C4-2B (cell line): ENCODE results near the gene CEL.
"Not testable (repeated sequence)": the region's sequence is repeated elsewhere in the genome, so short reads cannot be mapped to it uniquely, and the experiment has no call there.

Source experiments
- H3K27ac ChIP-seq: fragments of 450-650 bp; 2 replicates; pipeline ENCODE4 v1.5.1; 2017
- ZFX ChIP-seq: fragments of 450-650 bp; IDR thresholded peaks from 2 replicates; pipeline ENCODE4 v1.6.1; 2017
- TF ChIP-seq, protein P1 (sequence below): fragments of 450-650 bp; conservative IDR thresholded peaks from 2 replicates; pipeline ENCODE4 v1.5.1; 2017; ENCODE audit warnings: mild to moderate bottlenecking

Gene CEL

DNA sequence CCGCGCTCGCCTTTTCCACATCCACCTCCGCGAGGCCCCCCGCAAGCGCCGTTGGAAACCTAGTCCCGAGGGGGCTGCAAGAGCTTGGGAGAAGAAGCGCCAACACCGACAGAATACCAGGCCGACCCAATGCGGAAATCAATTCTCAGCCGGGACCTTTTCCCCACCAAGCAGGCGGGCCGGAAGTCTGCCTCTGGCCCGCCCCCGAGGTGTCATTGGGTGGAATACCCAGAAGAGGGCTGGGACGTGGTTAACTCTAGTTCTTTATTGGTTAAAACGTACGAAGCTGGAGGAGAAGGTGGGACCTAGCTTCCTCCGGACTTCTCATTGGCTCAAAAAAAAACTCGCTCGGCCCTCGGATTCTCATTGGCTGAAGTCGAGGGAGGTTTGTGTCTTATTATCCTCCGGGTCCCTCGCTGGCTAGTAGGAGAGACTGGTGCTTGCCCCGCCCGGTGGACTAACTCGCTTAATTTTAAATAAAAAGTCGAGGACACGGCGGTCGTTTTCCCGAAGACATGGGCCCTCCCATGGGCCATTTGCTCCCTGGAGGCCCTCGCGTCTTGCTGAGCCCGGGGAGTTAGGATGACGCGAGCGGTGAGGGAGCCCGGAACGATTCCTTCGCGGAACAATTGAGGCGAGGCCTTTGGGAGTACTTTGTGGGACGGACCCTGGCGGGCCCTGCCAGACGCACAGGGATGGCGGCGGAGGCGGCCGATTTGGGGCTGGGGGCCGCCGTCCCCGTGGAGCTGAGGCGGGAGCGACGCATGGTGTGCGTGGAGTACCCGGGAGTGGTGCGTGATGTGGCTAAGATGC is 31.3 kb upstream of the CEL start, which contains the start of gene GTF3C5:
TSS of gene GTF3C5 (plus strand) at position 681 of the 813 bp plus-strand sequence. CDS start at position 696, 15 bp downstream.
- TF ChIP-seq, protein P1, sequence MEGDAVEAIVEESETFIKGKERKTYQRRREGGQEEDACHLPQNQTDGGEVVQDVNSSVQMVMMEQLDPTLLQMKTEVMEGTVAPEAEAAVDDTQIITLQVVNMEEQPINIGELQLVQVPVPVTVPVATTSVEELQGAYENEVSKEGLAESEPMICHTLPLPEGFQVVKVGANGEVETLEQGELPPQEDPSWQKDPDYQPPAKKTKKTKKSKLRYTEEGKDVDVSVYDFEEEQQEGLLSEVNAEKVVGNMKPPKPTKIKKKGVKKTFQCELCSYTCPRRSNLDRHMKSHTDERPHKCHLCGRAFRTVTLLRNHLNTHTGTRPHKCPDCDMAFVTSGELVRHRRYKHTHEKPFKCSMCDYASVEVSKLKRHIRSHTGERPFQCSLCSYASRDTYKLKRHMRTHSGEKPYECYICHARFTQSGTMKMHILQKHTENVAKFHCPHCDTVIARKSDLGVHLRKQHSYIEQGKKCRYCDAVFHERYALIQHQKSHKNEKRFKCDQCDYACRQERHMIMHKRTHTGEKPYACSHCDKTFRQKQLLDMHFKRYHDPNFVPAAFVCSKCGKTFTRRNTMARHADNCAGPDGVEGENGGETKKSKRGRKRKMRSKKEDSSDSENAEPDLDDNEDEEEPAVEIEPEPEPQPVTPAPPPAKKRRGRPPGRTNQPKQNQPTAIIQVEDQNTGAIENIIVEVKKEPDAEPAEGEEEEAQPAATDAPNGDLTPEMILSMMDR, result no peak
- peak; percentile 49; the same call in 1 of the 2 replicates for TF ChIP-seq ZFX
- peak within 1 kb of the TSS; percentile 77 for H3K27ac ChIP-seq

DNA sequence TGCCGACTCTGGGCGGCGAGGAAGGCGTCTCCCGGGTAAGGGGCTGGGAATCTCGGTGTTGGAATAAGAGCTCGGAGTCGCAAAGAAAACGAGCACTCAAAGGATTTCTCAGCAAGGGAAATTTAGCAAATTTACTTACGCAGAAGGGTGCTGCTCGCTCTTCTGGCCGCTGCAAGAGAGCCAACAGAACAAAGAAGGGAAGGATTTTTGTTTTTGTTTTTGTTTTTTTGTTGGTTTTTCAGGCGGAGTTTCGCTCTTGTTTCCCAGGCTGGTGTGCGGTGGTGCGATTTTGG is 30.7 kb upstream of the CEL start:
- H3K27ac ChIP-seq, result peak overlapping the region; percentile 77
- no peak for TF ChIP-seq ZFX
- TF ChIP-seq, protein P1, result no peak

DNA sequence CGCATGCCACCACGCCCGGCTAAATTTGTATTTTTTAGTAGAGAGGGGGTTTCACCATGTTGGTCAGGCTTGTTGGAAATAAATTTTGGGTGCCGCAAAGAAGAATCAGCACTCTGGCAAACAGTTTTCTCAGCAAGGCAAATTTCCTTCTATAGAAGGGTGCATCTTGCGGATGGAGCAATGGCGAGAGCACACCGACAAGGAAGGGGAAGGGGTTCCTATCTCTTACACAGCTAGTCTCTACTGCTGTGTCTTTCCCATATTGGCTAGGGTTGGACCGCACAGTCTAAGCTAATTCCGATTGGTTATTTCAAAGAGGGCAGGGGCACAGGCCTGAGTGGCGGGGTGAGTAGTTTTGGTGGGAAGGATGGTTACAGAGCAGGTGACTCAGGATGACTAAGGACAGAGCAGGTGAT is 30.3 kb upstream of the CEL start:
- peak overlapping the region; percentile 77 for H3K27ac ChIP-seq
- no peak for TF ChIP-seq ZFX
- TF ChIP-seq, protein P1, result no peak

DNA sequence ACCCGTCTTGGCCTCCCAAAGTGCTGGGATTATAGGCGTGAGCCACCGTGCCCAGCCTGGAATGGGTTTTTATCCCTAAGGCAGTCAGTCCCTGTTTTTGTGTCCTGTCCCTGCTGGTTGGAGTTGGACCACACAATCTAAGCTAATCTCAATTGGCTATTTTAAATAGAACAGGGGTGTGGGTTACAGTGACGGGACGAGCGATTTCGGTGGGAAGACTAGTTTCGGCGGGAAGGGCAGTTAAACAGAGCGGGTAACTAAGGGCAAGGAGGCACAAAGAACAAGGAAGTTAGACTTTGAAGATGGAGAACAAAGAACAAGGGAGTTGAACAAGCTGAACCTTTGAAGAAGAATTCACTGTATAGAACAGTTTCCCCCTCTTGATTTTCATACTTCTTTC is 29.6 kb upstream of the CEL start:
- no peak for TF ChIP-seq ZFX
- no peak overlapping the region for H3K27ac ChIP-seq

DNA sequence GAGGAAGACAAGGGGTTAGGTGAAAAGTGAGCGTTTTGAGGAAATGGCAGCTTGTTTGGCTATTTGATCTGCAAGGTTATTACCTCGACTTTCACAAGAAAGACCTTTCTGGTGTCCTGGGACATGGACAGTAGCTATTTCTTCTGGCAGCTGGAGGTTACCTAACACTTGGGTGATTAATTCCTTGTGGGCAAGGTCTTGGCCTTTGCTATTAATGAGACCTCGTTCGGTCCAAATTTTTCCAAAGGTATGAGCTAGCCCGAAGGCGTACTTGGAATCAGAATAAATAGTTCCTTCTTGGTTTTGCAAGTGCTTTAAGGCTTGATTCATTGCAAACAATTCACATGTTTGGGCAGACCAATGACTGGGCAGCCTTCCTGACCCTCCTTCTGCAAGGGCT is 26.1 kb upstream of the CEL start:
- TF ChIP-seq ZFX, result no peak
- TF ChIP-seq, protein P1, result no peak
- H3K27ac ChIP-seq, result no peak overlapping the region

DNA sequence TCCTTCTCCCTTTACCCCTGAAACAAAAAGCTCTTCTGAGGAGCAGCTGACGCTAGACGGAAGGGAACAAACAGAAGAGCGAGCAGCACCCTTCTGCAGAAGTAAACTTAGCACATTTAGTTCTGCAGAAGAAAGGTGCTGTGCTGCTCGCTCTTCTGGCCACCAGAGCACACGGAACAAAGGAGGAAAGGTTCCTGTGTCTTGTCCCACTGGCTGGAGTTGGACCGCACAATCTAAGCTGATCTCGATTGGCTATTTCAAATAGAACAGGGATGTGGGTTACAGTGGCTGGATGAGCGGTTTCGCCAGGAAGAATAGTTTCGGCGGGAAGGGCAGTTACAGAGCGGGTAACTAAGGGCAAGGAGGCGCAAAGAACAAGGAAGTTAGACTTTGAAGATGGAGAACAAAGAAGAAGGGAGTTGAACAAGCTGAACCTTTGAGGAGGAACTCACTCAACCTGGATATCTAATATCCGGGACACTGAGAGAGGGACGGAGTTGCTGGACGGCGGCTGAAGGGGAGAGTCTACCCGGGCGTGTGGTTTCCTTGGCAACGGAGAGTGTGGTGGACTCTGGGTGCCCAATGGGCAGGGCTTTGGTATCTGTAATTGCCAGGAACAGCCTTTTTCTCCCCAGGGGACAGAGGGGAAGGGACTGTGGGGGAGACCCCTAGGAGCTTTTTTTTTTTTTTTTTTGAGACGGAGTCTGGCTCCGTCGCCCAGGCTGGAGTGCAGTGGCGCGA is 23.8 kb upstream of the CEL start:
- TF ChIP-seq ZFX, result no peak
- TF ChIP-seq, protein P1, result no peak
- H3K27ac ChIP-seq, result no peak overlapping the region

DNA sequence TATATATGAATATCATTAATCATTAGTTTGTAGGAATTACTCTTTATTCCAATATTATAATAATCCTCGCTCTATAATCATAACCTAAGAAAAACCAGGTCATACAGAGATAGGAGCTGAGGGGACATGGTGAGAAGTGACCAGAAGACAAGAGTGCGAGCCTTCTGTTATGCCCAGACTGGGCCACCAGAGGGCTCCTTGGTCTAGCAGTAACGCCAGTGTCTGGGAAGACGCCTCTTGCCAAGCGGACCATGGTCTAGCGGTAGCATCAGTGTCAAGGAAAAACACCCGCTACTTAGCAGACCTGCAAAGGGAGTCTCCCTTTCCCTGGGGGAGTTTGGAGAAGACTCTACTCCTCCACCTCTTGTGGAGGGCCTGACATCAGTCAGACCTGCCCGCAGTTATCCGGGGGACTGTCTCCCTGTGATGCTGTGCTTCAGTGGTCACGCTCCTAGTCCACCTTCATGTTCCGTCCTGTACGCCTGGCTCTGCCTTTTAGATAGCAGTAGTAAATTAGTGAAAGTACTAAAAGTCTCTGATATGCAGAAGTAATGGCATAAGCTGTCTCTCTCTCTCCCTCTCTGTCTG is 20.8 kb upstream of the CEL start:
- TF ChIP-seq, protein P1, result peak; percentile 82
- not testable (repeated sequence) for H3K27ac ChIP-seq
